NT2/D1 (cell line): Measurements from ENCODE around the gene CCDC174.
"Not testable (repeated sequence)": the region's sequence is repeated elsewhere in the genome, so short reads cannot be mapped to it uniquely, and the experiment has no call there.

ENCODE experiments used
- DNase-seq: peaks from one replicate; pipeline ENCODE4 v3.0.0-alpha.2; 2011; ENCODE audit warnings: low read depth, low spot score
- H3K27me3 ChIP-seq: 2 replicates; pipeline ENCODE4 v1.6.0; 2011; ENCODE audit warnings: mild to moderate bottlenecking; ENCODE audit not compliant: insufficient read length, insufficient read depth
- H3K36me3 ChIP-seq: 2 replicates; pipeline ENCODE4 v1.6.1; 2011; ENCODE audit warnings: mild to moderate bottlenecking, low read length, mixed read lengths; ENCODE audit not compliant: insufficient read depth, insufficient read length
- H3K4me1 ChIP-seq: 2 replicates; pipeline ENCODE4 v1.5.1; 2011; ENCODE audit not compliant: insufficient read depth, insufficient read length
- H3K4me3 ChIP-seq: 2 replicates; pipeline ENCODE4 v1.5.1; 2011; ENCODE audit warnings: low read depth; ENCODE audit not compliant: insufficient read length
- H3K9ac ChIP-seq: 2 replicates; pipeline ENCODE4 v1.6.0; 2011; ENCODE audit warnings: low read depth; ENCODE audit not compliant: insufficient read length
- H3K9me3 ChIP-seq: 2 replicates; pipeline ENCODE4 v1.5.1; 2011; ENCODE audit warnings: mild to moderate bottlenecking, low read length; ENCODE audit not compliant: insufficient read depth
- SUZ12 ChIP-seq: IDR thresholded peaks from 2 replicates; pipeline ENCODE4 v1.6.1; 2011; ENCODE audit not compliant: insufficient read length, insufficient read depth; ENCODE audit errors: extremely low read depth
- YY1 ChIP-seq: IDR thresholded peaks from 2 replicates; pipeline ENCODE4 v1.6.1; 2011; ENCODE audit not compliant: insufficient read length, insufficient read depth
- ZNF274 ChIP-seq: IDR thresholded peaks from 2 replicates; pipeline ENCODE4 v1.6.1; 2011; ENCODE audit warnings: mild to moderate bottlenecking, low read depth, low read length

Gene CCDC174

DNA sequence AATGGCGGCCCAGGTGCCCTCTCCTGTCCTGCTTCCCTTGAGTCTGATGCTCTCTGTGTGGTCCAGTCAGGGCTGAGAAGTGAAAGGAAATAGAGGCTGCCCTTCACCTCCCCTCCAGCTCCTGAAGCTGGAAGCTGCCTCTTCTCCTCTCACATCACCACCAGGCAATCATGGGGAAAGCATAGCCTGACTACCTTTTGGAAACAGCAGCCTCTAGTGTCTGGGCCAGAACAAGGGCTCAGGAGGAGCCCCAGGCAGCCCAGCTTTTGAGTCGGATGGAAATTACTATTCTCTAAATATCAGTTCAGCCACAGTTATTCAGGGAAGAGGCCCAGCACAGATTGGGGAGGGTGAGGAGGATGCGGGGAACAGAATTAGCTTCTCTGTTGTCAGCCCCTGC lies 43.3 kb upstream of the CCDC174 start:
- Histone ChIP-seq H3K27me3 (peaks cover 4% of the 10 kb centered on the region), H3K36me3 (no peaks in the 10 kb centered on the region), H3K9me3 (no peaks in the 10 kb centered on the region), H3K4me3 (no peak overlapping the region), H3K4me1 (peaks cover 14% of the 10 kb centered on the region), H3K9ac (peak overlapping the region; percentile 29)
- TF ChIP-seq YY1 (no peak), SUZ12 (no peak), ZNF274 (no peak)
- no peak for DNase-seq

DNA sequence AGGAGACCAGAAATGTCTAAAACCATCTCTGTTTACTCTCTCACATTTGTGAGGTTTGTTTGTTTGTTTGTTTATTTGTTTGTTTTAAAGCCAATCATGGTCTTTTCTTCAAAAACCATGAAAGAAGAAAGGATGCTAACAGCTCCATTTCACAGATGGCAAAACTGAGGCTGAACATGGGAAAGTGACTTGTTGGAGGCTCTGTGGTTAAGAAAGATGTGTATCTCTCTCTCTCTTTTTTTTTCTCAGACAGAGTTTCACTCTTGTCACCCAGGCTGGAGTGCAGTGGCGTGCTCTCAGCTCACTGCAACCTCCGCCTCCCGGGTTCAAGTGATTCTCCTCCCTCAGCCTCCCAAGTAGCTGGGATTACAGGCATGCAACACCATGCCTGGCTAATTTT lies 42.5 kb upstream of the CCDC174 start:
- H3K9ac ChIP-seq, H3K36me3 ChIP-seq, DNase-seq, H3K27me3 ChIP-seq, H3K9me3 ChIP-seq, H3K4me3 ChIP-seq: not testable (repeated sequence)
- H3K4me1 ChIP-seq, result peaks cover 14% of the 10 kb centered on the region

DNA sequence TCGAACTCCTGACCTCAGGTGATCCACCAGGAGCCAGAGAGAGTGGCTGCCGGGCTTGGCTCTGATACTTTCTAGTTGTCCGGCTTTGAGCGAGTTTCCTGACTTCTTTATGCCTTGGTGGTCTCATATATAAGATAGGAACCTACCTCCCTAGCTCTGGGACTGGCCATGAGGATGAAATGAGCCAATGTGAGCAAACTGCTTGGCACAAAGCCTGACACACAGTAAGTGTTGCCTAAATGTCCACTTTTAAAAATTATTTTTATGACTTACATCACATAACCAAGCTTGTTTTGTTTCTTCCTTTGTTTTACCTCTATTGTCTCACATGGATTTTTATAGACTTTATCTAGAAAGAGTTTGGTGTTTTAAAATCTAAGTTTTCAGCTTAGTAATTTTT lies 42.1 kb upstream of the CCDC174 start:
- no peaks in the 10 kb centered on the region for H3K36me3 ChIP-seq
- TF ChIP-seq SUZ12 (no peak), ZNF274 (no peak), YY1 (no peak)
- no peak for DNase-seq
- no peaks in the 10 kb centered on the region for H3K27me3 ChIP-seq
- peaks cover 12% of the 10 kb centered on the region for H3K4me1 ChIP-seq
- no peak overlapping the region for H3K9ac ChIP-seq
- H3K9me3 ChIP-seq, result no peaks in the 10 kb centered on the region
- no peak overlapping the region for H3K4me3 ChIP-seq

- TF ChIP-seq YY1 (no peak), ZNF274 (no peak), SUZ12 (no peak)
- Histone ChIP-seq H3K36me3 (no peaks in the 10 kb centered on the region), H3K27me3 (no peaks in the 10 kb centered on the region), H3K9me3 (no peaks in the 10 kb centered on the region), H3K9ac (no peak overlapping the region), H3K4me3 (no peak overlapping the region), H3K4me1 (peaks cover 8% of the 10 kb centered on the region)
- DNase-seq, result no peak
These were observed 41.6 kb upstream of the CCDC174 start for GRCh38 chr3:14609941-14610340.

DNA sequence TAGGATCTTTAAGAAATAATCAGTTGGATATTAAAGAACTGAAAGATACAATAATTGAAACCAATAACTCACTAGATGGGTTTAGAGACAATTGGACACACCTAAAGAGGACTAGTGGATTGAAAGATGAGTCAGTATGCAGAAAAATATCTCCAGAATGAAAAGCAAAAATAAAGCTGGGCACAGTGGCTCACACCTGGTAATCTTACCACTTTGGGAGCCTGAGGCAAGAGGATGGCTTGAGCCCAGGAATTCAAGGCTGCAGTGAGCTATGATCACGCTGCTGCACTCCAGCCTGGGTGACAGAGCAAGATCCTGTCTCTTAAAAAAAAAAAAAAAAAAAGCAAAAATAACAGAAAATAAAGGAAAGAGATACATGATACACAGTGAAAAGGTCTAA lies 37.4 kb upstream of the CCDC174 start:
- no peak for TF ChIP-seq YY1
- TF ChIP-seq SUZ12, result no peak
- TF ChIP-seq ZNF274, result no peak
- Histone ChIP-seq H3K36me3 (no peaks in the 10 kb centered on the region), H3K9me3 (no peaks in the 10 kb centered on the region), H3K9ac (no peak overlapping the region), H3K4me3 (no peak overlapping the region), H3K4me1 (peaks cover 3% of the 10 kb centered on the region), H3K27me3 (no peaks in the 10 kb centered on the region)
- DNase-seq, result no peak

- DNase-seq, result no peak
- Histone ChIP-seq H3K27me3 (no peaks in the 10 kb centered on the region), H3K9ac (no peak overlapping the region), H3K4me3 (no peak overlapping the region), H3K36me3 (no peaks in the 10 kb centered on the region), H3K9me3 (no peaks in the 10 kb centered on the region), H3K4me1 (peaks cover 6% of the 10 kb centered on the region)
- TF ChIP-seq YY1 (no peak), SUZ12 (no peak), ZNF274 (no peak)
These were observed 36.7 kb upstream of the CCDC174 start for GRCh38 chr3:14614862-14615261.

GRCh38 chr3:14616606-14617507 lies 34.7 kb upstream of the CCDC174 start:
- Histone ChIP-seq H3K9ac (no peak overlapping the region), H3K27me3 (no peaks in the 10 kb centered on the region), H3K4me3 (no peak overlapping the region), H3K36me3 (no peaks in the 10 kb centered on the region), H3K4me1 (peaks cover 11% of the 10 kb centered on the region), H3K9me3 (no peaks in the 10 kb centered on the region)
- DNase-seq, result no peak
- TF ChIP-seq ZNF274 (no peak), YY1 (no peak), SUZ12 (no peak)
